HG03060 (cell line): ENCODE results near the gene YPEL2.
"Not testable (repeated sequence)": the region's sequence is repeated elsewhere in the genome, so short reads cannot be mapped to it uniquely, and the experiment has no call there.

Experiments
- ATAC-seq: cut with Tn5 transposase; IDR thresholded peaks from one replicate; pipeline ENCODE4 v1.9.1; 2021; ENCODE audit warnings: low read depth, moderate number of reproducible peaks; ENCODE audit not compliant: unreplicated experiment

The YPEL2 gene

GRCh38 chr17:59372138-59372751 is 40.8 kb downstream of the YPEL2 start:
- ATAC-seq: no peak

DNA sequence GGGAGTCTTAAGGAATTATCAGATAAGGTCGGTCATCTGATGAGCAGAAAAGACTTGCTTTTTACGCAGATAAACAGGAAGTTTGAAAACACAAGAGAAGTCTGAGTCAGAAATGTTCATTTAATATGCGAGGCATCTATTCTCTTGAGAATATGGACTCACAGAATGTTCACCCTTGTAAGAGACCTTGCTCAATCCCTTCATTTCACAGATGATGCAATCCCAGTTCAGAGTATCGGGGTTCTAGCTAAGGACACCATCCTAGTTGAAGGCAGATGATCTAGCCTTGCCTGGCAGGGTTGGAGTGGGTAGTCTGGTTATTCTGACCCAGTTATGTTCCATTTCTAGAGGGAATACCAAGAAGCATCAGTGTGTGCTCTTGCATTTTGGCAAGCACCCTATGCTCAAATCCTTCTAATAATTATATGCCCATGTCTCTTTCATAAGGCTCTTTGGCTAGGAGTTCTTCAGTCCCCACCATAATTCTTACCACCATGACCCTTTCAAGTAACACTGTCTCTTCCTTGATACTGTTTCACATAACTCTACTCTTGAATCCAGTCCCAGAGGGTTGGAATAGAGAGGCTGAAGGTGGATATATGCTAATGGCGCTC is 42.5 kb downstream of the YPEL2 start:
- ATAC-seq: no peak

- ATAC-seq: no peak
Measured at GRCh38 chr17:59374612-59375011, 43.2 kb downstream of the YPEL2 start.

- no peak for ATAC-seq
Measured at GRCh38 chr17:59375857-59376256, 44.4 kb downstream of the YPEL2 start.

DNA sequence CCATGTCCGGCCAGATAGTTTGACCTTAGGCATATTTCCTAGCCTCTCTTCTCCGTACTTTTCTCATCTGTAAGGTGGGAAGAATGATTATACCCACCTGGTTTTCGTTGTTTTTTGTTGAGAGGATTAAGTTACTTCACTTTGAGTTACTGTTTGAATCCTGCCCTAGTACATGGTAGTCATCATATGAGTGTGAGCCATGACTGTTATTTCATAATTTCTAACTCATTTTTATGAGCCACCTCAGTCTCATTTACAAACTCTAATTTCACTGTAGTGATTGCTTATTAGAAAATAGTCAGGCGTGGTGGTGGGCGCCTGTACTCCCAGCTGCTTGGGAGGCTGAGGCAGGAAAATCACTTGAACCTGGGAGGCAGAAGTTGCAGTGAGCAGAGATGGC is 45.1 kb downstream of the YPEL2 start:
- no peak for ATAC-seq

DNA sequence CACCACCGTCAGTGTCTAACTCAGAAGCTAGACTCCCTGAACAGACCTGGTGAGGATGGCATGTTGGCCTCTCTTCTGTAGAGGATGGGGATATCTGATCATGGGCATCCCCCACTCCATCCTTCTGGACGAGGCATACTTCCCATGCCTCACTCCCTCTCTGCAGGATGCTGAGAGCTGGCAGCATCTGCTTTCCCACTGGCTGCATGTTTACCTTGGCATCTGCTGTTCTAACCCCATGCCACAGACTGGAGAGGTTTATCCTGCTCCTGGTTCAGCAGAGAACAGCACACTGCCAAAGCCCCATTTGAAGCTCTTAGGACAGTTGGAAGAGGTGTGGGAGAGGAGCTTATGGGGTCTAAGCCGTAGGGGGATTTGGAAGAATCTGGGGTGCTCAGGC is 46.0 kb downstream of the YPEL2 start:
- ATAC-seq: no peak

DNA sequence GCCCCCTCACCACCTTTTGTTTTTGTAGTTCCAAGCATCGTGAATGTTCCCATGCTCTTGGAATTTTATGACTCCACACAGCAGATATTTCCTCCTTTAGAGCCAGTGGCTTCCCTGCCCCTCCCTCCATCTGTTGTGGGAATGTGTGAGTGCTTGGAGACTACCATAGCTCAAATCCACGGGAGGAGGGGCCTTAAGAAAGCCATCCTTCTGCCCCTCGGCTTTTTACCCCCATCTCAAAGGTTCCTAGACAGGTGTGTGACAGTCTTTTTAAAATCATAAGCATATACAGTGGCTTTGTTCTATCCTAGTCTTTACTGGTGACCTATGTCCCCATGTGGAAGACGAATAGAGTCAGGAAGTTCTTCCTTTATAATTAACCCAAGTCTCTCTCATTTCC is 47.2 kb downstream of the YPEL2 start:
- no peak for ATAC-seq

GRCh38 chr17:59380474-59380873 is 49.0 kb downstream of the YPEL2 start:
- no peak for ATAC-seq

GRCh38 chr17:59381716-59382570 is 50.5 kb downstream of the YPEL2 start:
- no peak for ATAC-seq

- ATAC-seq: no peak
Measured at GRCh38 chr17:59383893-59384292, 52.4 kb downstream of the YPEL2 start.

DNA sequence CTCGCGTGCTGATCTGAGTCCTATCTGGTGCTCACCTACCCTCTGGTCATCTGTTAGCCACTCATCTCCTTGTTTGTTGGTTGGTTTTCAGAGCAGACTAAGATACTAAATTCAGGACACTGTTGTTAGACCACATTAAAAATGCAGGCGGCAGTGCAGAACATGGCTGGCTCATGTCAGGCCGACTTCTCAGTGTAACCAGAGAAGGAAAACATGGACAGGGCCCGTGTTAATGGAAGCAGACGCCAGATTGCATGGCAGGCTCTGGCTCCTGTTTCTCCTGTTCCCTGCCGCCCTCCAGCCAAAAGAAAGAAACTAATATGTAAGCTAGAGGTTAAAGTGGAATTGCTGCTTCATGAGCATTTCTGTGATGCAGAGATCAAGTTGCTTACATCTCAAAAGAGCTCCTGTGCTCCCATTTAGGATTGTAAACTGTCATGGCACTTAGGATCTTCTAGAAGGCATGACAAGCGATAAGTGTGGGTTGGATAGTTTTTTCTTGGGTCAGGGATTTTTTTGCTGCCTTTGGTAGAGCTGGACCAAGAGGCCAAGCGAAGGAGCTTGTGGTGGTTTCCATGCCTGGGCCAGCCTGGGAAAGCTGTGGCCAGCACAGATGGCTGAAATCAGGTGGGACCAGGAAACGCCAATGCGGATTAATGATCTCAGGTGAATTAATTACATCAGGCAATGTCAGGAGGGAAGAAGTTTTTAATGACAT is 56.1 kb downstream of the YPEL2 start:
- ATAC-seq: no peak

DNA sequence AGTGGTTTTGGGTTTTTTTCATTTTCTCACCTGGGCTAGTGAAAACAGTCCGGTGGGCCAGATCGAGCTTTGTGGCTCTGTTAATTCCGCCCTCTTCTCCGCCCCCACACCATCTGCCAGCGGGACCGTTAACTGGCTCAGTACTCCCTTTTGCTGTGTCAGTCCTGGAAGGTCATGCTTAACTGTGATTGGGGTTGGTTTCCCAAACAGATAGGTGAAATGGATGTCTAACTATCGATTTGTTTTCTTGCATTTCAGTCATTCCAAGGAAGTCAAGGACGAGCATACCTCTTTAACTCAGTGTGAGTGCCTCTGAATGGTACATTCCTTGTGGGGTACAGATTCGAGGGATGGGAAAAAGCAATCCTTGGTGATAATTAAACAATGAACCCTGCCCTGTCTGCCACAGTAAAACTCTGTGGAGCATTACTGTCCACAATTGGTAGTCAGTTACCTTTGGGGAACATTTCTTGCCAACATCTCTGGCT is 56.7 kb downstream of the YPEL2 start:
- no peak for ATAC-seq

- ATAC-seq: no peak
Measured at GRCh38 chr17:59389066-59389465, 57.6 kb downstream of the YPEL2 start.

DNA sequence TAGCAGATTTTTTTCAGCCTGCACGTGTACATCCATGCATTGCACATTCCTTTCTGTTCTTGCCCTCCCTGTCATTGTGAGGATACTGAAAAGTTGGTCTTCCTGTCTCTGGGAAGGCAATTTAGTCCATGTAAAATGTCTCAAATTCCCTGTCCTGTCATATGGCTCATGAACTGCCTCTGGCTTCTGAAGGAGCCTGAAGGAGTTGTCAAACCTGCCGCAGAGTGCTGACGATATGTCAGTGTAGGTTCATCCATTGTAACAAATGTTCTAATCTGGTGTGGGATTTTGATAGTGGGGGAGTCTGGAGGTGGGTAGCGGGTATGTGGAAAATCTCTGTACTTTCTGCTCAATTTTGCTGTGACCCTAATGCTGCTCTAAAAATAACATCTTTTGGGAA is 59.6 kb downstream of the YPEL2 start:
- ATAC-seq: no peak

- ATAC-seq: no peak
Measured at GRCh38 chr17:59392973-59393679, 61.7 kb downstream of the YPEL2 start.

DNA sequence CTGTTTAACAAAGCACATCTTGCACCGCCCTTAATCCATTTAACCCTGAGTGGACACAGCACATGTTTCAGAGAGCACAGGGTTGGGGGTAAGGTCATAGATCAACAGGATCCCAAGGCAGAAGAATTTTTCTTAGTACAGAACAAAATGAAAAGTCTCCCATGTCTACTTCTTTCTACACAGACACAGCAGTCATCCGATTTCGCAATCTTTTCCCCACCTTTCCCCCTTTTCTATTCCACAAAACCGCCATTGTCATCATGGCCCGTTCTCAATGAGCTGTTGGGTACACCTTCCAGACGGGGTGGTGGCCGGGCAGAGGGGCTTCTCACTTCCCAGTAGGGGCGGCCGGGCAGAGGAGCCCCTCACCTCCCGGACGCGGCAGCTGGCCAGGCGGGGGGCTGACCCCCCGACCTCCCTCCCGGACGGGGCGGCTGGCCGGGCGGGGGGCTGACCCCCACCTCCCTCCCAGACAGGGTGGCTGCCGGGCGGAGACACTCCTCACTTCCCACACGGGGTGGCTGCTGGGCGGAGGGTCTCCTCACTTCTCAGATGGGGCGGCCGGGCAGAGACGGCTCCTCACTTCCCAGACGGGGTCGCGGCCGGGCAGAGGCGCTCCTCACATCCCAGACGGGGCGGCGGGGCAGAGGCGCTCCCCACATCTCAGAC is 62.4 kb downstream of the YPEL2 start:
- not testable (repeated sequence) for ATAC-seq

DNA sequence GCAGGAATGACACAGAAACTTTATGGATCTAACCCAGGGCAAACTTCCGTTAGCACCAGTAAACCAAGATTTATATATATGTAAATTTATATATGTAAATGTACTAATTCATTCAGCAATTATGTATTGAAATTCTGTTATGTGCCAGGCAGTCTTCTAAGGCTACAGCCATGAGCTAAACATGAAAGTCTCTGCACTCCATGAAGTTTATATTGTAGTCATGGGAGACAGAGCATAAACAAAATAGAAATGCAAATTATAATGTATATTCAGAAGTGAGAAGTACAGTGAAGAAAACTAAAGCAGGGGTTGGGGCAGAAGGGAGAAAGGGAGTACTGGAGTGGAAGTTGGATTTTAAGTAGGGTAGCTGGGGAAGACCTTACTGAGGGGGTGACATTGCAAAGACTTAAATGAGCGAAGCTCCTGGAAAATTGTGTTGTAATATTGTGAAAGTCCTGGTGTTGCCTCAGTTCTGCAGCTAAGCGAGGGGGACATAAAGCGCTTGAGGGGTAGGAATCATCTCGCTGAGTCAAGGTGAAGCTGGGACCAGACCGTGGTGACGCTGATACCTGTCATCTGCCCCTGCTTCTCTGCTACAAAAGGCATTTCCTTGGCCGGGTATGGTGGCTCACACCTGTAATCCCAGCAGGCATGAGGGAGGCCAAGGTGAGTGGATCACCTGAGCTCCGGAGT is 64.8 kb downstream of the YPEL2 start:
- ATAC-seq: no peak

DNA sequence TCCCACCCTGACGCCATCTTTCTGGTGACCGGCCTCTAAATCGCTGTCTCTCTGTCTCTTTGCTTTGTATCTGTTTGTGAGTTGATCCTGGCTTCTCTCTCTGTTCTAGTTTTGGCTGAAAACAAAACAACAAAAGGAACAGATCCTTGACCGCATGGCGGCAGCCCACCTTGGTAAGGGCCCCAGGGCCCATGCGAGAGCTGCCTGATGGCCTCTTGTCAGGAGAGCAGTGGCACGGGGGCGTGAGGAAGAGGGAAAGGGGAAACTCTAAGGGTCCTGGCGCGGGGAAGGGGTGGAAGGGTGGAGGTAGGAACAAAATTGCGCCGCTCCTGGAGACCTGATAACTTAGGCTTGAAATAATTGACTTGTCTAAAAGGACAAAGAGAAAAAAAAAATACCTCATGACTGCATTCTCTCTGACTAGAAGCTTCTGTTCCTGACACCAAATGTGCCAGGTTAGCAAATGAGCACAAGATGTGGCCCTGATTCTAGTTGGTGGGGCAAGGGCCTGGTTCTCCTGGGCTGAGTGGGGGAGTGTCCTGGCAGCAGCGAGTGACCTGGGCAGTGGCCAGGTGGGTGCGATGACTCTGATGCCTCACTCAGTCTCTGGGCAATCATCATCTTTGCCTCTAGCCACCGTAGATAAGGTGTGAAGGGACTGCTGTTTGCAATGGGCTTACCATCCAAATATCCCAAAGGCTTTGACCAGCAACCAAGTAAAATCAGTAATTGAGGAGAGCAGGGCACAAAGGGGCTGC is 66.0 kb downstream of the YPEL2 start:
- no peak for ATAC-seq
